ENCODE data around the gene TMEM132C. TPM values are rescaled to one million over a fixed set of nuclear protein-coding genes. Genes with fewer than 3 reads are reported as not detected.

Gene TMEM132C
- total RNA-seq, 6 experiments from 2014 or later: 0.04 to 0.19 (median 0.06) TPM; not detected in 3

GRCh38 chr12:128339631-128340030, 72.7 kb downstream of the TMEM132C start:
- no peak overlapping the region for H3K4me3 ChIP-seq
- no peak overlapping the region for H3K27ac ChIP-seq
- WGBS (ENCODE audit: insufficient coverage, low coverage, low lambda C conversion rate, missing lambda C conversion rate): no CpG with 5 or more reads among the region's 1 CpG
- no peaks in the 10 kb centered on the region for H3K36me3 ChIP-seq
- H3K4me1 ChIP-seq: no peaks in the 10 kb centered on the region
- H3K27me3 ChIP-seq: no peaks in the 10 kb centered on the region
- TF ChIP-seq CTCF (IDR thresholded peaks at IDR 0.05): no peak
- TF ChIP-seq POLR2A (IDR thresholded peaks at IDR 0.05): no peak
- intact Hi-C loops (cut with DNase I): no loop called here
- H3K9me3 ChIP-seq: no peaks in the 10 kb centered on the region
- DNase-seq: no peak
- no peak for ATAC-seq

- Histone ChIP-seq H3K27ac (no peak overlapping the region), H3K9me3 (no peaks in the 10 kb centered on the region), H3K4me1 (no peaks in the 10 kb centered on the region), H3K36me3 (no peaks in the 10 kb centered on the region), H3K27me3 (no peaks in the 10 kb centered on the region), H3K4me3 (no peak overlapping the region)
- 14% methylated on average over 6 of the region's 12 CpGs for WGBS (ENCODE audit: insufficient coverage, low coverage, low lambda C conversion rate, missing lambda C conversion rate)
- ATAC-seq (no peak), DNase-seq (no peak)
- intact Hi-C loops (cut with DNase I): no loop called here
- no peak for TF ChIP-seq POLR2A (IDR thresholded peaks at IDR 0.05)
Measured at GRCh38 chr12:128353301-128353700, 86.3 kb downstream of the TMEM132C start.

- Histone ChIP-seq H3K4me1 (no peaks in the 10 kb centered on the region), H3K4me3 (no peak overlapping the region), H3K9me3 (no peaks in the 10 kb centered on the region), H3K27ac (no peak overlapping the region), H3K36me3 (no peaks in the 10 kb centered on the region), H3K27me3 (no peaks in the 10 kb centered on the region)
- intact Hi-C loops (cut with DNase I): no loop called here
- DNase-seq (no peak), ATAC-seq (no peak)
- WGBS (ENCODE audit: insufficient coverage, low coverage, low lambda C conversion rate, missing lambda C conversion rate): 47% methylated on average over 7 of the region's 7 CpGs
- no peak for TF ChIP-seq CTCF (IDR thresholded peaks at IDR 0.05)
- no peak for TF ChIP-seq POLR2A (IDR thresholded peaks at IDR 0.05)
Measured at GRCh38 chr12:128356547-128356946, 89.6 kb downstream of the TMEM132C start.

- ATAC-seq: no peak
- Histone ChIP-seq H3K36me3 (no peaks in the 10 kb centered on the region), H3K9me3 (no peaks in the 10 kb centered on the region), H3K4me1 (no peaks in the 10 kb centered on the region), H3K4me3 (no peak overlapping the region), H3K27ac (no peak overlapping the region), H3K27me3 (no peaks in the 10 kb centered on the region)
- TF ChIP-seq CTCF (IDR thresholded peaks at IDR 0.05) (no peak), POLR2A (IDR thresholded peaks at IDR 0.05) (no peak)
- DNase-seq: no peak
- WGBS (ENCODE audit: insufficient coverage, low coverage, low lambda C conversion rate, missing lambda C conversion rate): 26% methylated on average over 7 of the region's 7 CpGs
- intact Hi-C loops (cut with DNase I): no loop called here
Measured at GRCh38 chr12:128361400-128361995, 94.5 kb downstream of the TMEM132C start.

- H3K27me3 ChIP-seq: no peaks in the 10 kb centered on the region
Measured at GRCh38 chr12:128365032-128365431, 98.1 kb downstream of the TMEM132C start.

More at GRCh38 chr12:128365032-128365431, 98.1 kb downstream of the TMEM132C start:
- no peaks in the 10 kb centered on the region for H3K36me3 ChIP-seq
- no peaks in the 10 kb centered on the region for H3K4me1 ChIP-seq
- 42% methylated on average over 5 of the region's 6 CpGs for WGBS (ENCODE audit: insufficient coverage, low coverage, low lambda C conversion rate, missing lambda C conversion rate)
- no peak for DNase-seq
- no peak for TF ChIP-seq POLR2A (IDR thresholded peaks at IDR 0.05)
- no peak for TF ChIP-seq CTCF (IDR thresholded peaks at IDR 0.05)
- intact Hi-C loops (cut with DNase I): no loop called here
- ATAC-seq: no peak
- no peaks in the 10 kb centered on the region for H3K9me3 ChIP-seq
- no peak overlapping the region for H3K4me3 ChIP-seq
- no peak overlapping the region for H3K27ac ChIP-seq

All from right lobe of liver (tissue), 6 donors.